ENCODE results near the gene CNTFR.

The CNTFR gene

DNA sequence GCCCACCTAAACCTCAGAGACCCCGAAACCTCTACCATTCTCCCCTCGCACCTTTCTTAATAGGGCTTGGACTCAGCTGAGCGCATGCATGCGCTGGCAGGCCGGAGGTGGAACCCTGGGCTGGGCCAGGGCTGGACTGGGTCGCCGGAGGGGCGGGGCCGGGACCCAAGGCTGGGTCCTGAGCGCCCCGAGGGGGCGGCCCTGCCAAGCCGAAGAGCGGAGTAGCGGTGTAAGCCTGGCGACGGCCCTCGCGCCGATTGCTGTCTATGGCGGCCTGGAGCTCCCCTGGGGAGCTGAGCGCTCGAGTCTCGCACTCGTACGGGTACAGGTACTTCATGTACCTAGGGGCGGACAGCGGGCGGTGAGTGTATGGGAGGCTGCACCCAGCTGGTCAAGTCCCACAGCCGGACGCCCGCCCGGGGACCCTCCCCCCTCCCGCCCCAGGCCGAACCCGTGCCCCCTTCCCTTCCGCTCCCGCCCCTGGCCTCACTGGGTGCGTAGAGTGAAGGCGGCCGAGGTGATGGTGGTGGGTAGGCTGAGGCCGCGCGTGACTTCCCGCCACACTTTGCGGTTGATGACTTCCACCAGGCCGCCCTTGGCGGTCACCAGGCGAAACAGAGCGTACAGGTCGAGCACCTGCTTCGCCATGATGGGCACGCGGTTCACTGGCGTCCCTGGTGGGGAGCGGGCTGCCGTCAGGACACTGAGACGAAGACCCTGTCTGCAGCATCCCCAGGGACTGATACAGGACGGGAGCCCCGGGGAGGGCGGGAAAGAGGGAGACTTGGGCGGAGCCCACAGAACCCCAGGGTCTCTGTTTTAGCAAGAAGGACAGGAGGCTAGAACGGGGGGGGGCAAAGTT is 34.1 kb upstream of the CNTFR start:
- Histone ChIP-seq H3K9me3 (no peaks in the 10 kb centered on the region), H3K27me3 (peaks cover 4 to 66% of the 10 kb centered on the region in 2 donors), H3K4me3 (no peak overlapping the region), H3K4me1 (peaks cover 0 to 35% (median 26%) of the 10 kb centered on the region in 4 donors), H3K36me3 (peaks cover 0 to 2% (median 0%) of the 10 kb centered on the region in 3 donors), H3K27ac (no peak overlapping the region)
- intact Hi-C loops (cut with DNase I; ENCODE audit: low total_unique reads) = no loop called here
- no peak for DNase-seq
- no peak for TF ChIP-seq CTCF (IDR thresholded peaks at IDR 0.05)

- Histone ChIP-seq H3K4me3 (peak within 1 kb of the TSS; percentile 71 to 95), H3K9me3 (no peaks in the 10 kb centered on the region), H3K27ac (peak within 1 kb of the TSS; percentile 54 to 69), H3K4me1 (peaks cover 0 to 32% (median 20%) of the 10 kb centered on the region in 4 donors), H3K27me3 (peaks cover 4 to 35% of the 10 kb centered on the region in 2 donors), H3K36me3 (peaks cover 11 to 35% (median 29%) of the 10 kb centered on the region in 3 donors)
- no peak for TF ChIP-seq CTCF (IDR thresholded peaks at IDR 0.05)
- peak; percentile 95 to 96 for DNase-seq
- intact Hi-C loops (cut with DNase I; ENCODE audit: low total_unique reads) = no loop called here
Measured at GRCh38 chr9:34620061-34620994, 30.8 kb upstream of the CNTFR start, which contains the start of gene DCTN3. DCTN3 (minus strand) TSS chr9:34620495; CDS start chr9:34620464, 31 bp downstream.

GRCh38 chr9:34615132-34615531 is 25.6 kb upstream of the CNTFR start:
- no peak for TF ChIP-seq CTCF (IDR thresholded peaks at IDR 0.05)
- no peak overlapping the region for H3K4me3 ChIP-seq
- no peak for DNase-seq
- peaks cover 11 to 53% (median 47%) of the 10 kb centered on the region in 3 donors for H3K36me3 ChIP-seq
- H3K9me3 ChIP-seq = no peaks in the 10 kb centered on the region
- peaks cover 0 to 33% (median 29%) of the 10 kb centered on the region in 4 donors for H3K4me1 ChIP-seq
- H3K27ac ChIP-seq = no peak overlapping the region
- H3K27me3 ChIP-seq = no peaks in the 10 kb centered on the region
- intact Hi-C loops (cut with DNase I; ENCODE audit: low total_unique reads) = loop anchor here (10.0 kb wide), 2 partner anchors 90 to 160 kb away; partner anchors contain the start of genes DNAI1 and FAM219A

DNA sequence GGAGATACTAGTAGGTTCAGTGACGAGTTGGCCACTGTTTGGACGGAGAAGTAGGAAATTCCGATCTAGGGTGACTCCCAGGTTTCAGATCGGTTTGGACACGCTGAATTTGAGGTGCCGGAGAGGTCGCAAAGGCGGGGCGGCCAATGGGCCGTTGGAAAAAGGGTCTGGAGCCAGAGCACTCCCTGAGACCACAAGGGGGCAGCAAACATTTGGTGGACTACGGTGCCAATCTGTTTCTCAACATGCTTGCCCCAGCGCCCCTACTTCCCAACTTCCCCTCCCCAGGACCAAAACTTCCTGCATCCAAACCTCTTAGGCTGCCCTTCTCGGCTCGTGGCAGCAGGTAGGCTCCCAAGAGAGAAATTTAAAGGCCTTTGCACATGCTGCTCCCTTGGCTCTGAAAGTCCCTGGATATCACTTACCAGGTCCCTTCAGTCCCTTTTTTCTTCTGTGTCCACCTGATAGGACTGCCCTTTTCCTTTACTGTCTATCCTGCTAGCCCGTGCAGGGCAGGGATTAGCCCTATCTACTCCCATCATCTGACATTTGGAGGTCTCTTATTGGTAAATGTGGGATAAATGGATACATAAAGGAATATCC is 23.4 kb upstream of the CNTFR start:
- intact Hi-C loops (cut with DNase I; ENCODE audit: low total_unique reads) = loop anchor here (2.0 to 10.0 kb wide), 3 partner anchors 20 to 158 kb away; partner anchors contain the start of genes DNAI1 and FAM219A

More for the DNA sequence above, 23.4 kb upstream of the CNTFR start:
- Histone ChIP-seq H3K27me3 (no peaks in the 10 kb centered on the region), H3K27ac (peak overlapping the region; percentile 76 to 83), H3K36me3 (peaks cover 11 to 44% (median 42%) of the 10 kb centered on the region in 3 donors), H3K9me3 (no peaks in the 10 kb centered on the region), H3K4me1 (peaks cover 0 to 24% (median 20%) of the 10 kb centered on the region in 4 donors), H3K4me3 (peak overlapping the region; percentile 60 to 63)
- peak; percentile 78 to 86 for TF ChIP-seq CTCF (IDR thresholded peaks at IDR 0.05)
- peak; percentile 72 to 85 for DNase-seq

All from tibial artery (tissue), 4 donors.